ENCODE results near the gene MAN2A2. TPM values are rescaled to one million over a fixed set of nuclear protein-coding genes. Genes with fewer than 3 reads are reported as not detected.

MAN2A2 gene
- 25.4 to 30.2 TPM (median 28.4 TPM) in 5 replicates for total RNA-seq (2022; extraction: Qiagen RNA extraction; ENCODE audit: low read depth)

GRCh38 chr15:90902840-90903732 lies at the start of gene MAN2A2:
Gene MAN2A2 (plus strand): TSS chr15:90903302. CDS start chr15:90904208, 906 bp downstream.

GRCh38 chr15:90868261-90868689 lies 34.8 kb upstream of the MAN2A2 start, which contains the start of gene FURIN:
Gene FURIN (plus strand): TSS chr15:90868588. CDS start chr15:90875741, 7,153 bp downstream.

GRCh38 chr15:90883976-90884718 lies 19.0 kb upstream of the MAN2A2 start, which contains the start of gene FES:
Gene FES (plus strand): TSS chr15:90884504. CDS start chr15:90885046, 542 bp downstream.

GRCh38 chr15:90931828-90932659 lies 28.9 kb downstream of the MAN2A2 start, which contains the start of gene HDDC3:
Gene HDDC3 (minus strand): TSS chr15:90932549. CDS start chr15:90932540, 9 bp downstream.

GRCh38 chr15:90934949-90935751 lies 32.0 kb downstream of the MAN2A2 start, which contains the start of gene UNC45A:
Gene UNC45A (plus strand): TSS chr15:90935285. CDS start chr15:90935325, 40 bp downstream.

GRCh38 chr15:90954712-90955623 lies 51.9 kb downstream of the MAN2A2 start, which contains the start of gene RCCD1:
Gene RCCD1 (plus strand): TSS chr15:90954884. CDS start chr15:90956735, 1,851 bp downstream.

Other genes starting within 250 kb of the MAN2A2 start
- 10.9 to 14.5 TPM (median 12.9 TPM) in 5 replicates for gene BLM, start 186.0 kb upstream of the MAN2A2 start, total RNA-seq (2022; extraction: Qiagen RNA extraction; ENCODE audit: low read depth)
- gene FURIN, start 34.7 kb upstream of the MAN2A2 start, total RNA-seq (2022; extraction: Qiagen RNA extraction; ENCODE audit: low read depth) = 42.6 to 59.2 TPM (median 51.4 TPM) in 5 replicates
- 0.74 to 1.0 TPM (median 0.86 TPM) in 5 replicates for gene FES, start 18.8 kb upstream of the MAN2A2 start, total RNA-seq (2022; extraction: Qiagen RNA extraction; ENCODE audit: low read depth)
- 22.6 to 34.3 TPM (median 33.7 TPM) in 5 replicates for gene HDDC3, start 29.2 kb downstream of the MAN2A2 start, total RNA-seq (2022; extraction: Qiagen RNA extraction; ENCODE audit: low read depth)
- gene UNC45A, start 32.0 kb downstream of the MAN2A2 start, total RNA-seq (2022; extraction: Qiagen RNA extraction; ENCODE audit: low read depth) = 56.7 to 61.9 TPM (median 58.6 TPM) in 5 replicates
- 19.4 to 55.3 TPM (median 34.3 TPM) in 5 replicates for gene RCCD1, start 51.6 kb downstream of the MAN2A2 start, total RNA-seq (2022; extraction: Qiagen RNA extraction; ENCODE audit: low read depth)
- 189 to 274 TPM (median 209 TPM) in 5 replicates for gene PRC1, start 91.2 kb downstream of the MAN2A2 start, total RNA-seq (2022; extraction: Qiagen RNA extraction; ENCODE audit: low read depth)
- 11.2 to 17.4 TPM (median 13.7 TPM) in 5 replicates for gene VPS33B, start 119.3 kb downstream of the MAN2A2 start, total RNA-seq (2022; extraction: Qiagen RNA extraction; ENCODE audit: low read depth)
- 0.02 to 0.13 TPM (median 0.03 TPM) in 3 of 5 replicates, not detected in the others for gene SV2B, start 197.0 kb downstream of the MAN2A2 start, total RNA-seq (2022; extraction: Qiagen RNA extraction; ENCODE audit: low read depth)

Measured in A549 treated with CpdA at 1 μM for 4 hours (cell line).